A673 (cell line): Measurements from ENCODE around the gene CREB3L2. TPM values are rescaled to one million over a fixed set of nuclear protein-coding genes. Genes with fewer than 3 reads are reported as not detected.

ENCODE experiments used
- BruUV-seq: library from RNA; stranded (reverse); fragments of 400-500 nt; replicated peaks from 2 replicates; lab custom pipeline; 2021; lab: Mats Ljungman, UMichigan
- CTCF ChIA-PET: fragments of 300-600 bp; sonication (Branson Sonifier 250); formaldehyde crosslinking; loops from one replicate; lab custom pipeline; 2022; ENCODE audit warnings: antibody characterized with exemption; lab: Charles Lee
- POLR2A ChIA-PET: fragments of 300-600 bp; sonication (Branson Sonifier 250); formaldehyde crosslinking; loops from one replicate; lab custom pipeline; 2022; ENCODE audit warnings: antibody characterized with exemption; ENCODE audit not compliant: low non-redundant PET; lab: Charles Lee
- DNase-seq: peaks from one replicate; pipeline ENCODE4 v3.0.0-alpha.2; 2015; ENCODE audit warnings: low spot score
- H3K27ac ChIP-seq: fragments of 200-600 bp; sonication (generic); 2 replicates; pipeline ENCODE4 v1.5.1; 2016; ENCODE audit warnings: mixed run types, low read depth, mild to moderate bottlenecking, mixed read lengths, antibody characterized with exemption, low read length; ENCODE audit not compliant: poor library complexity, severe bottlenecking
- H3K27me3 ChIP-seq: fragments of 200-600 bp; sonication (generic); replicated peaks from 2 replicates; pipeline ENCODE4 v1.6.1; 2017; ENCODE audit warnings: mixed run types, low read depth, mild to moderate bottlenecking, mixed read lengths, antibody characterized with exemption, low read length; ENCODE audit not compliant: insufficient read depth, poor library complexity
- H3K36me3 ChIP-seq: fragments of 200-600 bp; sonication (generic); 2 replicates; pipeline ENCODE4 v1.6.1; 2016; ENCODE audit warnings: mixed run types, mild to moderate bottlenecking, mixed read lengths, antibody characterized with exemption, low read length; ENCODE audit not compliant: insufficient read depth, poor library complexity, severe bottlenecking
- H3K4me1 ChIP-seq: fragments of 200-600 bp; sonication (generic); 2 replicates; pipeline ENCODE4 v1.6.1; 2017; ENCODE audit warnings: mixed run types, mild to moderate bottlenecking, mixed read lengths, antibody characterized with exemption, low read length; ENCODE audit not compliant: insufficient read depth, poor library complexity, severe bottlenecking
- H3K4me3 ChIP-seq: fragments of 200-600 bp; sonication (generic); 2 replicates; pipeline ENCODE4 v1.5.1; 2016; ENCODE audit warnings: low read depth, mixed run types, mild to moderate bottlenecking, mixed read lengths, low read length; ENCODE audit not compliant: poor library complexity, severe bottlenecking
- H3K9me3 ChIP-seq: fragments of 200-600 bp; sonication (generic); 2 replicates; pipeline ENCODE4 v1.6.1; 2016; ENCODE audit warnings: mixed run types, low read depth, mild to moderate bottlenecking, mixed read lengths, antibody characterized with exemption, low read length; ENCODE audit not compliant: poor library complexity, severe bottlenecking
- EZH2 ChIP-seq: fragments of 200-600 bp; sonication (generic); IDR thresholded peaks from 2 replicates; pipeline ENCODE4 v1.6.1; 2017; ENCODE audit warnings: borderline replicate concordance, low read depth, mild to moderate bottlenecking, mixed read lengths, antibody characterized with exemption, low read length; ENCODE audit not compliant: poor library complexity, severe bottlenecking
- intact Hi-C: fragments of 100-400 bp; cut with micrococcal nuclease; formaldehyde crosslinking; loops from one replicate; pipeline ENCODE4 v1.10.0; 2022; ENCODE audit not compliant: unreplicated experiment
- total RNA-seq: library from RNA; stranded (reverse); gene quantifications from 2 replicates; pipeline ENCODE4 v1.2.3, GENCODE V29; 2021
- TF ChIP-seq, protein P1 (sequence below): fragments of 300-800, 200-600 bp; sonication (generic); conservative IDR thresholded peaks from 2 replicates; pipeline ENCODE4 v1.5.1; 2017; ENCODE audit warnings: low read depth, mild to moderate bottlenecking, antibody characterized with exemption, low read length, moderate library complexity, mixed read lengths

CREB3L2 gene
- total RNA-seq, 1 experiment from 2014 or later, result 17.0 TPM

DNA sequence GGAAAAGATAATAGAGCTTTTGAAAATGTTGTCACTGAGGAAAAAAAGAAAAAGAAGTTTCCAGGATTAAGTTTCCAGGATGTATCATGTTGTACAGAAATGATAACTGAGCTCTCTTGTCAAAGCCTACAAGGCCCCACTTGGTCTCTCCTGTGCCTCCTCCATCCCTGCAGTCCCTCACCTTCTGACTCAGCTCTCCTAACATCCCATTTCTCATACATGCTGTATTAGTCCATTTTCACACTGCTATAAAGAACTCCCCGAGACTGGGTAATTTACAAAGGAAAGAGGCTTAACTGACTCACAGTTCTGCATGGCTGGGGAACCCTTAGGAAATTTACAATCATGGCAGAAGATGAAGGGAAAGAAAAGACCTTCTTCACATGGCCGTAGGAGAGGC is 151.3 kb downstream of the CREB3L2 start:
- no peaks in the 10 kb centered on the region for H3K36me3 ChIP-seq
- no peak overlapping the region for H3K27ac ChIP-seq
- no peaks in the 10 kb centered on the region for H3K9me3 ChIP-seq
- peaks cover 51% of the 10 kb centered on the region for H3K27me3 ChIP-seq
- CTCF ChIA-PET, result no interaction called here
- no peak overlapping the region for H3K4me3 ChIP-seq
- no peak for DNase-seq
- H3K4me1 ChIP-seq, result no peaks in the 10 kb centered on the region
- no TSS peak for BruUV-seq
- intact Hi-C loops, result no loop called here
- POLR2A ChIA-PET, result no interaction called here
- TF ChIP-seq, protein P1, sequence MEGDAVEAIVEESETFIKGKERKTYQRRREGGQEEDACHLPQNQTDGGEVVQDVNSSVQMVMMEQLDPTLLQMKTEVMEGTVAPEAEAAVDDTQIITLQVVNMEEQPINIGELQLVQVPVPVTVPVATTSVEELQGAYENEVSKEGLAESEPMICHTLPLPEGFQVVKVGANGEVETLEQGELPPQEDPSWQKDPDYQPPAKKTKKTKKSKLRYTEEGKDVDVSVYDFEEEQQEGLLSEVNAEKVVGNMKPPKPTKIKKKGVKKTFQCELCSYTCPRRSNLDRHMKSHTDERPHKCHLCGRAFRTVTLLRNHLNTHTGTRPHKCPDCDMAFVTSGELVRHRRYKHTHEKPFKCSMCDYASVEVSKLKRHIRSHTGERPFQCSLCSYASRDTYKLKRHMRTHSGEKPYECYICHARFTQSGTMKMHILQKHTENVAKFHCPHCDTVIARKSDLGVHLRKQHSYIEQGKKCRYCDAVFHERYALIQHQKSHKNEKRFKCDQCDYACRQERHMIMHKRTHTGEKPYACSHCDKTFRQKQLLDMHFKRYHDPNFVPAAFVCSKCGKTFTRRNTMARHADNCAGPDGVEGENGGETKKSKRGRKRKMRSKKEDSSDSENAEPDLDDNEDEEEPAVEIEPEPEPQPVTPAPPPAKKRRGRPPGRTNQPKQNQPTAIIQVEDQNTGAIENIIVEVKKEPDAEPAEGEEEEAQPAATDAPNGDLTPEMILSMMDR, result no peak
- TF ChIP-seq EZH2, result no peak

DNA sequence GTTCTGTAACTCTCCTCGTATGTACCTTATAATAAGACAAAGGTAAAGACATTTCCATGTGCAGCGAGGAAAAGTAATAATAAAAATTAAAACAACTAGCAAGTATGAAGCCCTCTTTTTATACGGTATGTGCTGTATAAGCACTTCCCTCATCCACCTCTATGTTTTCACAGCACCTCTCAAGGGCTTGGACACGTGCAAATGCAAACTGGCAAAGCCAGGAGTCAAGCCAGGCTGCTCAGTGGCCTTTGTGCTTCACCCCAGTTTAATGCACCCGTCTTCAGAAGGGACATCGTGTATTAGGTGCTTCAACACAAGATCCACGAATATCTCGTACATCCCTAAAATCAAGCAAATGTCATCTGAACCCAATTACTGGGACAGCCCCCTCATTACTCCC is 153.8 kb downstream of the CREB3L2 start:
- DNase-seq, result no peak
- Histone ChIP-seq H3K27ac (no peak overlapping the region), H3K4me1 (no peaks in the 10 kb centered on the region), H3K9me3 (no peaks in the 10 kb centered on the region), H3K4me3 (no peak overlapping the region), H3K36me3 (no peaks in the 10 kb centered on the region), H3K27me3 (peaks cover 74% of the 10 kb centered on the region)
- ChIA-PET POLR2A (no interaction called here), CTCF (no interaction called here)
- TF ChIP-seq, protein P1, result no peak
- no peak for TF ChIP-seq EZH2
- BruUV-seq, result no TSS peak
- intact Hi-C loops, result no loop called here

DNA sequence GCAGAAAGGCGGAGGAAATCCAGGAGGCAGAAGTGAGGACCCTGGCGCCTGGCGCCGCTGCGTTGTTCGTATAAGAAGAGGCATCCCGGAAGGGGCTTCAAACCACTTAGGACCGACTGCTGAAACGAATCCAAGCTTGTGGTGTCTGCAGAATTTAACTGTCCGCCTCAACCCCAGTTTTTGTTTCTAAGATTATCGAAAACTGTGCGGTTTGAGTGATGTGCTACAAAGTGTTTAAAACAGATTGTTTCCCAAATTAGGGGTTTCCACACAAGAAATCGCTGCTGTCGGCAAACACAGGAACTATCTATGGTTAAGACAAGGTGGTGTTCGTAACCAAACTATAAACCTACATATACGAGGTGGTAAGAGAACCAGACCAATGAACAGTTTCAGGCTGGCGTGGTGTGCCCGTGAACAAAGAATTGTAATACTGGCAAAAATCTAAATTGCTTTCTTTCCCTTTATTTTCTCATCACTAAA is 154.3 kb downstream of the CREB3L2 start:
- H3K4me3 ChIP-seq, result no peak overlapping the region
- intact Hi-C loops, result no loop called here
- BruUV-seq, result no TSS peak
- DNase-seq, result no peak
- H3K4me1 ChIP-seq, result no peaks in the 10 kb centered on the region
- POLR2A ChIA-PET, result no interaction called here
- no peaks in the 10 kb centered on the region for H3K9me3 ChIP-seq
- no peak overlapping the region for H3K27ac ChIP-seq
- no peaks in the 10 kb centered on the region for H3K36me3 ChIP-seq
- TF ChIP-seq EZH2, result no peak
- TF ChIP-seq, protein P1, result no peak
- CTCF ChIA-PET, result no interaction called here
- H3K27me3 ChIP-seq, result peaks cover 78% of the 10 kb centered on the region
